GM12892 (cell line): Measurements from ENCODE around the gene FECH. TPM values are rescaled to one million over a fixed set of nuclear protein-coding genes. Genes with fewer than 3 reads are reported as not detected.
A peak's percentile ranks its signal among the peaks of the same experiment; 100 is the strongest.

Experiments used
- DNase-seq: peaks from one replicate; pipeline ENCODE4 v3.0.0; 2011; ENCODE audit not compliant: insufficient read length
- FAIRE-seq: peaks from 2 replicates; lab custom pipeline; 2011; peaks lifted over from hg19 to GRCh38; lab: Jason Lieb, UNC
- POLR2A ChIP-seq: IDR thresholded peaks from 2 replicates; pipeline ENCODE4 v1.6.1; 2011; ENCODE audit warnings: low read depth, low read length, control low read depth
- POLR2AphosphoS5 ChIP-seq: IDR thresholded peaks from 2 replicates; pipeline ENCODE4 v1.6.1; 2011; ENCODE audit warnings: low read depth, low read length, control low read depth
- TAF1 ChIP-seq: IDR thresholded peaks from 2 replicates; pipeline ENCODE4 v1.6.1; 2011; ENCODE audit warnings: low read depth, mild to moderate bottlenecking, control low read depth, low read length, borderline replicate concordance
- polyA plus RNA-seq: library from polyadenylated mRNA; unstranded; fragments of >200 nt; gene quantifications from one replicate; pipeline ENCODE4 v1.2.1, GENCODE V29; 2012; ENCODE audit warnings: missing spikeins, inconsistent platforms; ENCODE audit not compliant: missing spikeins

Gene FECH
- polyA plus RNA-seq: 14.3 TPM

GRCh38 chr18:57586251-57587049 is at the start of gene FECH:
TSS of gene FECH (minus strand) at chr18:57586702. CDS start at chr18:57586620, 82 bp downstream.
- DNase-seq (peak; percentile 73), FAIRE-seq (peak; percentile 94)
- TF ChIP-seq TAF1: peak; percentile 21; the same call in 1 of the 2 replicates
- TF ChIP-seq POLR2A: peak; percentile 73; the same call in 1 of the 2 replicates
- TF ChIP-seq POLR2AphosphoS5: 0 out of 2 replicates have a peak, but pooled peaks have one; percentile 22

GRCh38 chr18:57635003-57635822 is 48.7 kb upstream of the FECH start:
- FAIRE-seq (no peak), DNase-seq (no peak)
- TF ChIP-seq TAF1 (no peak), POLR2A (no peak), POLR2AphosphoS5 (no peak)

- TF ChIP-seq POLR2A (no peak), POLR2AphosphoS5 (no peak), TAF1 (no peak)
- FAIRE-seq: no peak
- DNase-seq: no peak
Measured at GRCh38 chr18:57631697-57632096, 45.2 kb upstream of the FECH start.

- TF ChIP-seq TAF1 (no peak), POLR2AphosphoS5 (no peak), POLR2A (no peak)
- FAIRE-seq (peak; percentile 48), DNase-seq (no peak)
Measured at GRCh38 chr18:57630754-57631595, 44.5 kb upstream of the FECH start.

GRCh38 chr18:57630002-57630753 is 43.7 kb upstream of the FECH start:
- FAIRE-seq: peak; percentile 96

GRCh38 chr18:57629422-57629821 is 42.9 kb upstream of the FECH start:
- DNase-seq: no peak
- TF ChIP-seq POLR2A: no peak
- no peak for TF ChIP-seq POLR2AphosphoS5
- TF ChIP-seq TAF1: no peak
- no peak for FAIRE-seq

More at GRCh38 chr18:57630002-57630753, 43.7 kb upstream of the FECH start:
- TF ChIP-seq POLR2A (no peak), TAF1 (no peak), POLR2AphosphoS5 (no peak)
- peak; percentile 86 for DNase-seq

- DNase-seq (no peak), FAIRE-seq (no peak)
- TF ChIP-seq POLR2AphosphoS5 (no peak), TAF1 (no peak), POLR2A (no peak)
Measured at GRCh38 chr18:57627488-57627887, 41.0 kb upstream of the FECH start.

GRCh38 chr18:57624988-57625387 is 38.5 kb upstream of the FECH start:
- TF ChIP-seq TAF1 (no peak), POLR2A (no peak), POLR2AphosphoS5 (no peak)
- no peak for FAIRE-seq
- DNase-seq: no peak

- peak; percentile 34 for DNase-seq
- FAIRE-seq: no peak
Measured at GRCh38 chr18:57621246-57621604, 34.7 kb upstream of the FECH start.

GRCh38 chr18:57619876-57620275 is 33.4 kb upstream of the FECH start:
- no peak for TF ChIP-seq POLR2A
- TF ChIP-seq TAF1: no peak
- no peak for TF ChIP-seq POLR2AphosphoS5
- DNase-seq (no peak), FAIRE-seq (no peak)

More at GRCh38 chr18:57621246-57621604, 34.7 kb upstream of the FECH start:
- TF ChIP-seq POLR2AphosphoS5: no peak
- no peak for TF ChIP-seq TAF1
- no peak for TF ChIP-seq POLR2A
